Lung (tissue), 12 donors: Measurements from ENCODE around the gene ZHX3. TPM values are rescaled to one million over a fixed set of nuclear protein-coding genes. Genes with fewer than 3 reads are reported as not detected.

Experiments used
- ATAC-seq: fragments of 200-7000 bp; cut with Tn5 transposase; one replicate; pipeline ENCODE4 v1.9.1; 2020; ENCODE audit warnings: moderate number of reproducible peaks; ENCODE audit not compliant: insufficient read depth, low FRiP score
- DNase-seq, 3 donors: peaks; one replicate each; pipeline ENCODE4 v3.0.0-alpha.2; 2013 to 2017
- H3K27ac ChIP-seq, 2 donors: one replicate each; pipeline ENCODE4 v1.5.1; 2013; ENCODE audit warnings: mild to moderate bottlenecking in 2 of 2, moderate library complexity in 2 of 2, control low read depth in 1 of 2, inconsistent platforms in 1 of 2, low read depth in 1 of 2, low read length in 1 of 2
- H3K27me3 ChIP-seq, 3 donors: one replicate each; pipeline ENCODE4 v1.5.1; 2013; ENCODE audit warnings: low read length in 2 of 3; ENCODE audit not compliant: control insufficient read depth in 3 of 3, insufficient read depth in 3 of 3
- H3K36me3 ChIP-seq, 4 donors: one replicate each; pipeline ENCODE4 v1.5.1; 2013; ENCODE audit warnings: low read length in 4 of 4, mild to moderate bottlenecking in 1 of 4, moderate library complexity in 1 of 4; ENCODE audit not compliant: control insufficient read depth in 4 of 4, insufficient read depth in 4 of 4
- H3K4me1 ChIP-seq, 5 donors: one replicate each; pipeline ENCODE4 v1.5.1; 2013; ENCODE audit warnings: low read length in 5 of 5, mild to moderate bottlenecking in 2 of 5, moderate library complexity in 1 of 5; ENCODE audit not compliant: control insufficient read depth in 5 of 5, insufficient read depth in 5 of 5
- H3K4me3 ChIP-seq: one replicate; pipeline ENCODE4 v1.5.1; 2013; ENCODE audit warnings: mild to moderate bottlenecking, control low read depth, moderate library complexity
- H3K9ac ChIP-seq, 2 donors: one replicate each; pipeline ENCODE4 v1.5.1; 2013; ENCODE audit warnings: low read length in 2 of 2, control low read depth in 1 of 2; ENCODE audit not compliant: insufficient read depth in 1 of 2
- H3K9me3 ChIP-seq, 4 donors: one replicate each; pipeline ENCODE4 v1.5.1; 2013; ENCODE audit warnings: low read length in 3 of 4, mild to moderate bottlenecking in 1 of 4, moderate library complexity in 1 of 4; ENCODE audit not compliant: control insufficient read depth in 4 of 4, insufficient read depth in 3 of 4
- CTCF ChIP-seq: IDR thresholded peaks from 2 replicates; pipeline ENCODE4 v1.5.1; 2012; ENCODE audit warnings: mild to moderate bottlenecking; ENCODE audit errors: control extremely low read depth, extremely low read depth
- WGBS, 2 donors: extraction: QIAGEN DNeasy Blood & Tissue Kit; methylation state at CpG; one replicate each; pipeline ENCODE4 v1.1.7; 2013; 5-methylcytosine and 5-hydroxymethylcytosine counted together
- polyA plus RNA-seq, 2 donors: library from polyadenylated mRNA; stranded (reverse); fragments of 200-250 nt; gene quantifications; one replicate each; pipeline ENCODE4 v1.2.1, GENCODE V29; 2013
- total RNA-seq, 2 donors: library from RNA; depleted of rRNA in 1 of 2; stranded (reverse); fragments of >200 nt in 1 of 2; gene quantifications; one replicate each; pipeline ENCODE4 v1.2.1, GENCODE V29; 2014 to 2021
- donor health status: control.
- donor health status: control.
- donor health status: Bipolar disorder and iron deficiency.
- donor health status: healthy.
- donor health status: DM: yes; HTN: yes; CAD: no.

The ZHX3 gene
- total and polyA plus RNA-seq, 4 donors: 8.3 to 48.2 (median 18.0) TPM

GRCh38 chr20:41335591-41335990, 18.1 kb upstream of the ZHX3 start:
- no peak overlapping the region for H3K9ac ChIP-seq
- TF ChIP-seq CTCF: no peak
- WGBS, 2 donors: 88 to 90% methylated on average over 1 of the region's 1 CpG
- no peaks in the 10 kb centered on the region for H3K9me3 ChIP-seq
- H3K27ac ChIP-seq: no peak overlapping the region
- H3K4me1 ChIP-seq: peaks cover 0 to 14% (median 6%) of the 10 kb centered on the region in 5 donors
- no peak for ATAC-seq
- H3K4me3 ChIP-seq: no peak overlapping the region
- no peaks in the 10 kb centered on the region for H3K36me3 ChIP-seq
- H3K27me3 ChIP-seq: no peaks in the 10 kb centered on the region
- no peak for DNase-seq

- H3K27me3 ChIP-seq: no peaks in the 10 kb centered on the region
- H3K27ac ChIP-seq: peak overlapping the region; percentile 22 to 41
- 73 to 81% methylated on average over 15 of the region's 15 CpGs for WGBS, 2 donors
- DNase-seq: peak in 2 of 3 donors; percentile 46 to 67
- ATAC-seq: no peak
- peaks cover 0 to 18% (median 6%) of the 10 kb centered on the region in 5 donors for H3K4me1 ChIP-seq
- no peak overlapping the region for H3K4me3 ChIP-seq
- H3K9ac ChIP-seq: no peak overlapping the region
- TF ChIP-seq CTCF: no peak
- no peaks in the 10 kb centered on the region for H3K36me3 ChIP-seq
- H3K9me3 ChIP-seq: no peaks in the 10 kb centered on the region
Measured at GRCh38 chr20:41334443-41335421, 17.2 kb upstream of the ZHX3 start.

GRCh38 chr20:41334036-41334435, 16.5 kb upstream of the ZHX3 start:
- TF ChIP-seq CTCF: no peak
- no peak overlapping the region for H3K4me3 ChIP-seq
- 90 to 95% methylated on average over 2 of the region's 2 CpGs for WGBS, 2 donors
- H3K27ac ChIP-seq: no peak overlapping the region
- no peaks in the 10 kb centered on the region for H3K27me3 ChIP-seq
- DNase-seq (no peak), ATAC-seq (no peak)
- peaks cover 3 to 20% (median 9%) of the 10 kb centered on the region in 5 donors for H3K4me1 ChIP-seq
- no peak overlapping the region for H3K9ac ChIP-seq
- H3K36me3 ChIP-seq: no peaks in the 10 kb centered on the region
- H3K9me3 ChIP-seq: no peaks in the 10 kb centered on the region
